Stromal cell of bone marrow (primary cell): ENCODE measurements around the gene NUCKS1.

ENCODE experiments used
- DNase-seq: peaks from one replicate; pipeline ENCODE4 v3.0.0-alpha.2; 2012; ENCODE audit warnings: low read depth

The NUCKS1 gene, protein sequence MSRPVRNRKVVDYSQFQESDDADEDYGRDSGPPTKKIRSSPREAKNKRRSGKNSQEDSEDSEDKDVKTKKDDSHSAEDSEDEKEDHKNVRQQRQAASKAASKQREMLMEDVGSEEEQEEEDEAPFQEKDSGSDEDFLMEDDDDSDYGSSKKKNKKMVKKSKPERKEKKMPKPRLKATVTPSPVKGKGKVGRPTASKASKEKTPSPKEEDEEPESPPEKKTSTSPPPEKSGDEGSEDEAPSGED

DNA sequence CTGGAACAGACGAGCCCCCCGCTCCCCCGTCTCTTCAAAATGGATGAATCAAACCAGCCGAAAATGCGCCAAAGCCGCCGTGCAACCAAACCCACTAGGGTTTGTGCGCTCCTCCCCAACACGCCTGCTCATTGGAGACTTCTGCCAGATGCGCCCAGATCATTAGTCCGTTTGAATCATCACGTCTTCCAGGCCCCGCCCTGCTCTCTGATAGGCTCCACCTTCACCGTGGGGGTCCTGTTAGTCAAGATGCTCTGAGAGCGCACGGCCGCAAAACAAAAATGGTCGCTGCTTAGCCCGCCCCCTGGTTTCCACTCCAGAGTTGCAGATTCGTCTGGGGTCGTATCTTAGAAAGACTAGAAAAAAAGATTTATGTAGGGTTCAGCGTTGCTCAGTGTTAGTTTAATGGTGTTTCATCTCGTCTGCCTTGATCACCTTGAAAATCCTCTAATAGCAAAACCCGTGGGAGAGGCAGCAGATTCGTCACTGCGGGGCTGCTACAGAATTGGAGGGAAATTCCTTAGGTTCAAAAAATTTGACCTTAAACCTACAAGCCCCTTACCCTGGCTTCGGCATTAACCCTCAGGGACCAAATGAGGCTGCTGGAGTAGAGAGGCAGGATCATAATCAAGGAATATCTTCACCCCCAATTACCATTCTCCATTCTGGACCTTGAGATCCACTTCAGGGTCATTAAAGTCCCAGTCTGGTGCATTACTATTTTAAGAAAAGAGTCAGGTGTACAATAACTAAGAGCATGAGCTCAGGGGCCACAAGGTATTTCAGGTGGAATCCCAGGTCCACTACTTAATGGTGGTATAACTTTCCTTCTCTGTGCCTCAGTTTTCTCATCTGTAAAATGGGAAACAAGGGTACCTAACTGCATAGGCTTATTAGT lies at the start of gene NUCKS1:
TSS of gene NUCKS1 (minus strand) at position 45 of the 898 bp plus-strand sequence. CDS start 209 bp downstream, outside the sequence.
- DNase-seq: peak; percentile 99

DNA sequence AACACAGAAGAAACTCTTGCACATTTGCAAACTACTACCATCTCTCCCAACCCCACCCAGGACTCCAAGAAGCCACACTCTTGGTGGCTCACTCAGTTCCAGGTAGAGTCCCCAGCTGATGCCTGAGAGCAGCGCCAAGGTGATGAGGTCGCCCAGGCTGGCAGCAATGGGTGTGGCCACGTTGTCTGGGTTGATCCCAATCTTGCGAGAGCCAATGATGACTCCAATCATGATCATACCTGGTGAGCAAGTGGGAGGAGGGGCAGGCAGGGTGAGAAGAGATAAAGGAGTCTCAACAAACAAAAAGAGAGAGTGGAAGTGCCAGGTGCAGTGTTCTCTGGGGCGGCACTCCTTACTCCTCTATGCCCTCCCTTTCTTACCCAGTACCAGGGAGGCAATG lies 48.6 kb upstream of the NUCKS1 start:
- DNase-seq: no peak

DNA sequence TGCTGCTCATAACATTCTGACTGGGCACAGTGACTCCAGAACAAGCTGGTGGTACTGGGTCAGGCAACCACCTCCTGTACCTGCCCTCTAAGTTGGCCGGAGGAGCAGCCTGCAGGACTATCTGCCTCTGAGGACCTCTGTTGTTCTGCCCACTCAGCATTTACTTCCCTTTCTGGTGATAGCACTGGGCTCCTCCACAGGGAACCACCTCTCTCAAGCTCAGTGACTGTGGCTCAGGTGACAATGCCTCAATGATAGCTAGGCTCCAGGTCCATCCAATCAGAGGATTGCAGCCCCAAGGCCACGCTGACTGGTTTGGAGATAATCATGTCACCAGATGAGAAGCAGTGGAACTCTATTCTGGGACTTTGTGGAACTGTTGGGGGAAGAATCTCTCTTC lies 47.2 kb upstream of the NUCKS1 start:
- no peak for DNase-seq

DNA sequence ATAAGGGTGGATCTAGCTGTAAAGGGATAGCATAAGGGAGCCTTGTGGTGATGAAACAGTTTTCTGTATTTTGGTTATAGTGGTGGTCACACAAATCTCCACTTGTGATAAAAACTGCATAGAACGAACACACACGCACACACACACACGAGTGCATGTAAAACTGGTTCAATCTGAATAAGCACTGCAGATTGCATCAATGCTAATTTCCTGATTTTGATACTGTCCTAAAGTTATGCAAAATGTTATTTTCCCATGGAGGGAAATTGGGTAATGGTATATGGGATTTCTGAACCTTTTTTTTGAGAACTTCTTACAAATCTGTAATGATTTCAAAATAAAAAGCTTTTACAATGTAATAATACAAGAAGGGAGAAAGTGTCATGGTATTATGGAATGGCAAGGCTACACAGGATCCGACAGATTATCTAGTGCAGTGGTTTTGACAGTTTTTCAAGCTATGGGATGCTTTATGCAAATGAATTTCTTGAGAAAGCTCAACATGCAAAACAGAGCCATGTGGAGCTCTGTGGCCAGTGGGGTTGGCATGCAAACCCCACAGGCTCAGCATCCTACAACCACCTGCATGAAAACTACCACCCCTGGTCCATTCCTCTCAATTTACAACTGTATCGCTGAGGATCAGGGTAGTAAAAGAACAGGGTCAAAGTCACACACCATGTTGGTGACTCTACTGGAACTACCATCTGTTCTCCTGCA lies 44.2 kb upstream of the NUCKS1 start:
- no peak for DNase-seq

DNA sequence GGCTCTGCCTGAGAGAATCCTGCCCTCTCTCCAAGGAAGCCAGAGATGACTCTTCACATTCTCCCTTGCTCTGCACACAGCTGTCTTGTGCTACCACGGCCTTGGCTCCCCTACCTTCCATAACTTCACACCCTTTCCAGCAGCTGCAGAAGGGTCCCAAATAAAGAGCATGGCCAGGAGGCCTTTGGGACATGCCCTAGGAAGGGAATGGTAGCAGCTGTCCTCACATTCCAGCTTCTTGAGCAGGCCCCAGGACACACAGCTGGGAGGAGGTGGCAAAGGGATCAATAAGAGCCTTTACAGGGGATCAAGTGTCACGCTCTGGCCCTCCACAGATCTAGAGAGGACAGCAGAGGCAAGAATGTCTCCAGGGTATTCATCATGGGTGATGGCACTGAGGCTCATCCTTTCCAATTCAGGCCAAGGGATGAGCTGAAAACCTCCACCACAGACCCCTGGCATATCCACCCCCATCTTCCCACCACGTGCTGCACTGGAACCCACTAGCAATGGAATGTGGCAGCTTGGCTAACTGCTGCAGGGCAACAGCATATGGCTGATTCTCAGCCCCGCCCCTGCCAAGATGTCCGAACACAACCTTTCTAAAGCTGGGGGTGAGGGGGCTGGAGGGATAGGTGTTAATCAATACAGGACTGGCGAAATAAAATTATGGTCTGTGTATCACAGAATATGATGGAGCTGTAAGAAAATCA lies 43.1 kb upstream of the NUCKS1 start:
- no peak for DNase-seq

DNA sequence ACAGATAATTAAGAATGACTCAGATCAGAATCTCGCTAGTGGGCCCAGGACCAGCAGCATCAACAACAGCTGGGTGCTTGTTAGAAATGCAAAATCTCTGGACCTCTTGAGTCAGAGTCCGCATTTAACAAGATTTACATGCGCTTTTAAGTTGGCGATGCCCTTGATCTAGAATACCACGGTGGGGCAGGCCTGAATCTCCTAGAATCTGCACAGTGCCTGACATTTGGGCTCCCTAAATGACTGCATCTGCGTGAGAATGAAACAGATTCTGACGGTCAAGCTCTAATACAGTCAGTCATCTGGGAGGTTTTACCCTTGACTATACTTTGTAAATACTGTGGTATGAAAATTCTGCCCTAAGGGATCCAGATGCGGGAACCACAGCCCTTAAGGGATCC lies 42.5 kb upstream of the NUCKS1 start:
- no peak for DNase-seq

DNA sequence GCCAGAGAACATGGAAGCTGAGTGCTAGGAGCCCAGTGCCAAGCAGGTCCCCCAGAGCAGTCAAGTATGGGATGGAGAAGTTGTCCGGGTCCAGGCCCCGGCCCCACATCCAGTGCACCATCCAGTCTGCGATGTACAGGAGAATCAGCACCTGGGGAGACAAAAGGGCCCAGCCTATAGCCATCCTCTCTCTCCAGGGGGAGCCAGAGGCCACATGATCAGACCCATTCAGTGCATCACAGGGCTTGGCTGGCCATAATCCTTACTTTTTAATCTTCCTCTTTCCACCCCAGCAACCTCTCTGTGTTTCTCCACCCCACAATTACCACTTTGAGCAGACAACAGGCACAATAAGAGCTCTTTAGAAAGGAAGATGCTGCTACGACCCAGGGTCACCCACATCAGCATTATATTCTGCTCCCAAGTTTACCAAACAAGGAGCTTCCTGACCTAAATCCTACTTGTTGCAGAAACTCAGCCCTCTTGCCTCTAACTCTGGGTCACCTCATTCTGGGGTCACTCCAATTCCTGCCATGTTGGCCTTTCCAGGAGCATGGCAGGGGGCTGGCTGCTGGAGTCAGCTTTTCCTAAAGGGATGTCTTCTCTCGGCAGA lies 41.7 kb upstream of the NUCKS1 start:
- peak; percentile 40 for DNase-seq

DNA sequence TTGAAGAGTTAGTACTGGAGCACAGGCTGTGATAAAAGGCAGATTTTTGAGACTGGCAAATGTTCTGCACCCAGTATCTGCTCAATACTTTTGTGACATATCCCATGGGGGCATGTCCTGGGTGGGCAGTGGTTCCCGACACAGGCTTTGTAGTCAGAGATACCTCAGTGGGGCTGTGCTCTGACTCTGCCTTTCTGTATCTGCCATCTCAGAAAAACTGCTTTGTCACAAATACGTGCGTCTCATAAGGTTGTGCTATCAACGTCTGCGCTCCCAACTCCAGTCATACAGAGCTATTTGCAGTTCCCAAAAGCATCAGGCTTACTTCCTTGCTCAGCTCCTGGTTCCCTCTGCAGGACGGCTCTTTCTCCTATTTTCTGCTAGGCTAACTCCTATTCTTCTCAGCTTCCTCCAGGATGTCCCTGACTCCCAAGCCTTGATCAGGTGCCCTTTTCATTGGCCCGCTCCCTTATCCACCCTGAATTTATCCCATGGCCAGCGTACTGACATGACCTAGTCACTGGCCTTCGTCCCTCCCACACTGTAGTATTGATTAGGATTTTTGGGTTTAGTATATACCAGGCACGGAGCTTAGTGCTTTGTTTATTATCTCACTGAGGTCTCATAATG lies 37.4 kb upstream of the NUCKS1 start:
- DNase-seq: no peak

DNA sequence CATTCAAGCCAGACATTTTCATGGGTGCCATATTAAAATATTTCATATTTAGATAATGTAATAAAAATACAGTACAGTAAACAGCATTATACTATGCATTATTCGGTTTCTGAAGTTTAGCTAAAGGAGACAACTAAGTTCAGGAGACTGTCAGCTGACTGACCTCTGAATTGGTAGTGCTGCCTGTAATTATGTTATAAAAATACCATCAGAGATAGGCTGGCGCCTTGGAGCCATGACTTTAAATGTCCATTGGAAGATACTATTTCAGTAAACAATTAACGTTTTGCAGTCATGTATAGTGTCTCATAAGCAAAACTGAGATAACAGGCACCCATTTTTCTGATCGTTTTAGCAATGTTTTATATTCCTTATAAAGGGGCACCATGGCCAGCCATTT lies 36.6 kb upstream of the NUCKS1 start:
- DNase-seq: no peak

DNA sequence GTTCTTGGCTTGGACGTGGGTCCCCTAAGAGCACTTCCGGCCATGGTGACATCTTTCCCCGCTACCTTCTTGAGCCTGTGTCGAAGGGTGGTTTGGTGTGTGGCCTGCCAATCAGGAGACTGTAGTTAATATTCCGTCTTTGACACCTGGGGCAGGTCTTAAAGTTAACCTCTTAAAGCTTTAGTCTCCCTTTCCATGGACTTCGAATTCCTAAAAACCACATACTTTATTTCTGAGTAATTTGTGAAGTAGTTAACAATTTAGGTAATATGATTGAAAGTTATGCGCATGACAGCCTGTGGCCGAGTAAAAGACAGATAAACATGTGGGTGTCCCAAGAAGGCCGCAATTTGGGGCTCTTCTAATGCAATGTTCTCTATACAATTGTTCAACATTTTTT lies 35.5 kb upstream of the NUCKS1 start:
- DNase-seq: no peak

DNA sequence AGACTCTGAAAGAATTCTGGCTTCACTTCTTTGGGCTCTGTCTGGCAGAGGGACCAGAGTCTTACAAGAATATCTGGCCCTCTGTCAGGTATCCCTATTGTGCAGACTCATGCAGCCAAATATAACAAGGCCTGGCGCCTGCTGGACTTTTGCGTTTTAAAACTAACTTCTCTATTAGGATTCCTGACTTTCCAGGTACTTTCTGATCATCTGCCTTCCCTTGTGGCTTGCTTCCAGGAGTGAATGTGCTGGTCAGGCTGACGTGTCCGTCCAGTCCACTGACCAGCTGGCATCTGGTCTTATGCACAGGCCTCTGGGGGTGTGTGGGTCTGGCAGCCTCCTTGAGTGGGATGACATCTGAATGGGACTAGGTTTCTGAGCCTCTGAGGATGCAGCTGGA lies 33.9 kb upstream of the NUCKS1 start:
- DNase-seq: peak; percentile 49

DNA sequence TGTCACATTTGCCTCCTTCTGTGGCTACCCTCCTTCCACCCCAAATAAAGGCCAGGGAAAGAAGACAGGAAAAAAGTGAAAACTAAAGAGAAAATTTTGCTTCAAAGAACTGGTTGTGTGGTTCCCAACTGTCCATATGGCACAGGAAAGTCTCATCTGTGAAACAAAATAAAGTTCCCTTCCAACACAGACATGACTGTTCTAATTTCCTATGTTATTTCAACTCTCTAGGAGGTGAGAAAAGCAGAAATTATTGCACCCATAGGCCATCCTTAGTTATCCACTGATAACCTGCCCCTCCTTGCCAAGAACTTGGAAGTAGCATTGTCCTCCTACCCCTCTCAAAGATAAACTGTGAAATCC lies 33.4 kb upstream of the NUCKS1 start:
- no peak for DNase-seq

DNA sequence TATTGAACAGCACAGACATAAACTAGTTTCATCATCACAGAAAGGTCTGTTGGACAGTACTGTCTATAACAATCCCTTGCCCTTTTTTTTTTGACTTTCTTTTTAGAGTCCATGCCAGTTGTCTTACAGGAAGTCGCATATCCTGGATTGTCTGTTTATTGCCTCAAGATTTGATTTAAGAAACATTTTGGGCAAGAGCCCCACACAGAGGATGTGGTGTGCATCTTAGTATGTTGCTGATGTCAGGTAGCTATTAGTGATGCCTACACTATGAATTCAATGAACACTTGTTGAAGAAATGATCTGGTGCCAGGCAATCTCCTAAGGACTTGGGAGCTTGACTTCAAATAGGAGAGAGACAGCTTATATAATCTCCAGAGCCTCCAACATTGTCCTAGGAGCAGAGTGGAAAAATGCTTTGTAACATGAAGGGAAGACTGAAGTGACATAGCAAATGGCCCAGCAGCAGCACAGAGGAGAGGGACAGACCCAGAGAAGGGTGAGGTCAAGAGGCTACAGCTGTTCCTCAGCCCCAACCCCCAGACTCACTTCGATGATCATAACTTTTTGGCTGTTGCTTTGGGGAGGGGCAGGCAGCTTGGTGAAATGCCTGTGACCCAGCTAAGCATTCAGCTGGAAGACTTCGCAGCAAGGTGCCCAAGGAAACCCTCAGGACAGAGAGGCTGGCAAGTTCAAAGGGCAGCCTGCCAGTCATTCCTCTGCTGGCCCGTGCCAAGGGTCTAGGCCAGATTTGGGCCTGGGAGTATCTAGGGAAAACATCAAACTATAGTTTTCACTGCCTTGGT lies 32.8 kb upstream of the NUCKS1 start:
- DNase-seq: no peak

DNA sequence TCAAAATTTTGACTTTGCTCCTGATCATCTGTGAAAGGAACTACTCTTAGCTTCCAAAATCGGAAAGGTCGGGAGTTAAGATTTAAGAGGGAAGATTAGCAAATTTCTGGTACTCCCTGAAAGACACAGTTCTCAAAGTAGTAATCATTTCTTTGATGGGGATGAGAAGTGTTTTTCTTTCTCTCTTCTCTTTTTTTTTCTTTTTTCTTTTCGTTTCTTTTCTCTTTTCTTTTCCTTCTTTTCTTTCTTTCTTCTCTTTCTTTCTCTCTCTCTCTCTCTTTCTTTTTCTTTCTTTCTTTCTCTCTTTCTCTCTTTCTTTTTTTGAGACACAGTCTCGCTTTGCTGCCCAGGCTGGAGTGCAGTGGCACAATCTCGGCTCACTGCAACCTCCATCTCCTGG lies 30.4 kb upstream of the NUCKS1 start:
- no peak for DNase-seq

DNA sequence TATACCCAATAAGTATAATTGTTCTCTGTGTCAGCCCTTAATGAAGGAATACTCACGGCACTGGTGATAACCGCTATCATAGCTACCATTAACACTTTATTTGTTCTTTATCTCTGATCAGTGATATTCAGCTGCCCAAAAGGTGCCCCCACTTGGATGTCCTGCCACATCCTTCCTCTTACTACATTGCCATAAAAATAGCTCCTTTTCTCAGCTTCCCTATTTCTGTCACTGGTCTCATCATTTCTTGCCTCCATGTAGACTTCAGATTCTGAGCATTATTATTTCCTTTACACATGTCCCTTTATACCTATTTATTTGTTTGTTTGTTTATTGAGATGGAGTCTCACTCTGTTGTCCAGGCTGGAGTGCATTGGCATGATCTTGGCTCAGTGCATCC lies 28.0 kb upstream of the NUCKS1 start:
- no peak for DNase-seq

DNA sequence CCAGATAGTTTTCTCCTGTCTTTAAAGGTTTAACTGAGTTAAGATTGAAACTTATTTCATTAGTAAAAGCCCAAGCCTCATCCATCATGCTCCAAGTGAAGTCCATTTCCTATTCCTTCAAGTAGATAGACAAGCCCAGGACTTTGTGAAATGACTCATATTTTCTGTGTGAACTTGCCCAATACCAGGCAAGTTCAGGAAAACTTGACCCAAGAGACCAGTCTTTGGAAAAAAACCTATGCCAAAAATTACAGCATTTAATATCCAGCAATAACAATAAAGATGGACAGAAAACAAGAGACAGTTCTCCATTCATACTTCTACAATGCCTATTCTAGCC lies 25.7 kb upstream of the NUCKS1 start:
- peak; percentile 93 for DNase-seq

DNA sequence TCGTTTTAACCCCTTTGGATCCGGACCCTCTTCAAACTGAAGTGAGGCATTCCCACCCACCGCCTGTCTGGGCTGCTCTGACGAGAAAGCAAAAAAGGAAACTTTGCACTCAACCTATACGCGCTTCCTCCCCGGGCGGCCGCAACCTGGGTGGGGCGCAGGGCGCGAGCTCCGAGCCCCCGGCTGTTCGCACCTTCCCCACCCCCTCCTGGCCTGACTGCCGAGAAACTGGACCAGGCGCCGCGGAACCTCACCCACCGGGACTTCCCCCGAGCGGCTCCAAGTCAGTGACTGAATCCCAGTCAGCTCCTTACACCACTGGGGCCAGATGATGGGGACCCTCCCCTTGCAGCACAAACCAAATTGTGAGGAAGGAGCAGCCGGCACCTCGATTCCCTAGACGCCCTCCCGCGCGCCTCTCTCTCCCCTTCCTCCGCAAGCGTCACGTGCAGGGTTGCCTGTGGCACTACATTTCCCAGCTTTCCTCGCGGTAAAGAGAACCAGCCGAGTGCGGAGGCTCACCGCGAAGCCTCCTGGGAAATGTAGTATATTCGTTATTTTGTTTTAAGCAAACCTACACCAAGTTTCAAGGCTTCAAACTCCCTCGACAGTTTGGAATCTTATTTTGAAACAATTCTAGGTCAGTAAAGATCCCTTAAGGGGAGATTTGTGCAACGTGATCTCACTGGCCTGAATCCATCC lies 25.2 kb upstream of the NUCKS1 start, which contains the start of gene RAB29:
TSS of gene RAB29 (minus strand) at position 468 of the 702 bp plus-strand sequence. CDS start 526 bp downstream, outside the sequence.
- peak; percentile 86 for DNase-seq

DNA sequence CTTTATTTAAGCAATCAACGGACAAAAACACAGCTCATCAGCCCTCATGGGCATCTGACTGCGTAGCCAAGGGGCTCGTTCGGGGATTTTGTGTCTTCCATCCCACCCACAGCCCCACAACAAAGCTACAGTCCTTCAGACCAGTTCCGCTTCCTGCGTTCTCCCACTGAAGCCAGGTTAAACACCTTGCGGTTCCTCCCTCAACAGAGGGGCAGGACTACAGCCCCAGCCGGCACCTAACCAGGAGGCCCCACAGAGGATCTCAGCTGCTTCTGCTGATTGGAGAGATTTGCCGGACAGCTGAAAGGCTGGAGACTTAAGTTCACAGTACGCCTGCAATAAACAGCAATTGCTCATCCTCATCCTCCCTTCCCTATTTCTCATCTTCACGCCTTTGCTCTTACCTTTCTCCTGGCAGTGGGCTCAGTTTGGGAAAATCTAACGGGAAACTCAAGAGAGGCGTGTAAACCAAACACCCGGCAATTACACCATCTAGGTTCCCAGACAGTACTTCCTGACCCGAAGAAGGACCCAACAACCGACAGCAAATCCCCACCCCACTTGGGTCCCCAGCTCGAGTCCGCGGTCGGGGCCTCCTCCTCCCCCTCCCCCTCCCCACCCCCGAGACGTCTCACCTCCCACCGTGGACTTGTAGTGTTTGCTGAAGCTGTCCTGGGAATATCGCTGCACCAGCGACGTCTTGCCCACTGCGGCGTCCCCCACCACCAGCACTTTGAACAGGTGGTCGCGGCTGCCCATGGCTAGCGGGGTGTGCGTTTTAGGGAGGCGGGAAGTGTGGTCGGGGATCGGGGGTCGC lies 24.4 kb upstream of the NUCKS1 start:
- no peak for DNase-seq

DNA sequence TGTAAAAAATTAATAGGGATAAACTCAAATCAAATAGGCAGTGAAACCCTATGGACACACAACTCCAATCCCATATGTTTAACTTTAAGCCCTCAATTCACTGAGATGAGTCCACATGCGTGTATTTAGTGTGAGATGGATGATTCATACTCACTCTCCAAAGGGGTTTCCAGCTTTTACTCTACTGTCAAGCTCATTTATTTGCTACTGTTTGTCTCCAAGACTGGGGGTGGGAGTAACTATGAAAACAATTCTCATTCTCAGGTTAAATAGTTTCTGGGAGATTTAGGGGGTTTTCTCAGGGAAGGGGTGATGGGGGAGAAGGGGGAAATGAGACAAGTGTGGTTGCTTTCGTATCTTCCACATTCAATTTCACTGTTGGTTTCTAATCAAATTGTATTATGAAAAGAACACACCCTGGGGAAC lies 22.6 kb upstream of the NUCKS1 start:
- no peak for DNase-seq
